Activated naive CD4-positive, alpha-beta T cell treated with anti-CD3 and anti-CD28 coated beads for 36 hours (primary cell): ENCODE measurements around the gene ACCSL. TPM values are rescaled to one million over a fixed set of nuclear protein-coding genes. Genes with fewer than 3 reads are reported as not detected.

Source experiments
- CTCF ChIA-PET: fragments of 350-600 bp; sonication (Branson Sonifier 250); formaldehyde crosslinking; loops from one replicate; lab custom pipeline; 2021; ENCODE audit warnings: antibody characterized with exemption; lab: Charles Lee
- DNase-seq: peaks from one replicate; pipeline ENCODE4 v3.0.0-alpha.2; 2020
- H3K27ac Mint-ChIP-seq: one replicate; pipeline ENCODE4 v1.8.0; 2021; ENCODE audit warnings: mild to moderate bottlenecking, mixed read lengths
- H3K27me3 Mint-ChIP-seq: one replicate; pipeline ENCODE4 v1.8.0; 2021; ENCODE audit warnings: low read depth, mixed read lengths
- H3K36me3 Mint-ChIP-seq: one replicate; pipeline ENCODE4 v1.8.0; 2021; ENCODE audit warnings: low read depth, mixed read lengths
- H3K4me1 Mint-ChIP-seq: one replicate; pipeline ENCODE4 v1.8.0; 2021; ENCODE audit warnings: low read depth, mixed read lengths
- H3K4me3 Mint-ChIP-seq: one replicate; pipeline ENCODE4 v1.8.0; 2021; ENCODE audit warnings: mild to moderate bottlenecking, moderate library complexity, mixed read lengths
- H3K9me3 Mint-ChIP-seq: one replicate; pipeline ENCODE4 v1.8.0; 2021; ENCODE audit warnings: mixed read lengths
- intact Hi-C: fragments of 100-400 bp; cut with micrococcal nuclease; formaldehyde crosslinking; loops from one replicate; pipeline ENCODE4 v1.15.1; 2023
- total RNA-seq, 2 experiments: library from RNA; stranded (reverse); gene quantifications; one replicate each; pipeline ENCODE4 v1.2.3, GENCODE V29; 2021

The ACCSL gene
- total RNA-seq, 2 experiments from 2014 or later, result not detected

DNA sequence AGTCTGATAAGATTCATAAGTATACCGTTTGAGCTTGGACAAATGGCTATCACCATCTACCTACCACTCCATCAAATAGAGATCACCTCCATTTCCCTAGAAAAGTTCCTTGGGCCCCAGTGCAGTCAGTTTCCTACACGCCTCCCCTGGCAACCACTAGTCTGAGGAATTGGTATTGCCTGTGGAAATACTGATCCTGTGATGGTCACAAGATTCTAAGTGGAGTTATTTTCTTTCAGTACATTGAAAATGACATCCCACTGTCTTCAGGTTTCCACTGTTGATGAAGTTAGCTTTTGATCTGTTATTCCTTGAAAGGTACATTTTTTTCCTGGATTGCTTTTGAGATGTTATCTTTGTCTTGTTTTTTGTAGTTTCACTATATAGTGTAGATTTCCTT, 4.6 kb upstream of the ACCSL start:
- H3K27me3 Mint-ChIP-seq, result no peaks in the 10 kb centered on the region
- CTCF ChIA-PET, result no interaction called here
- DNase-seq, result no peak
- no peak overlapping the region for H3K27ac Mint-ChIP-seq
- intact Hi-C loops, result no loop called here
- no peak overlapping the region for H3K4me3 Mint-ChIP-seq
- H3K4me1 Mint-ChIP-seq, result no peaks in the 10 kb centered on the region
- no peaks in the 10 kb centered on the region for H3K36me3 Mint-ChIP-seq
- peaks cover 8% of the 10 kb centered on the region for H3K9me3 Mint-ChIP-seq

DNA sequence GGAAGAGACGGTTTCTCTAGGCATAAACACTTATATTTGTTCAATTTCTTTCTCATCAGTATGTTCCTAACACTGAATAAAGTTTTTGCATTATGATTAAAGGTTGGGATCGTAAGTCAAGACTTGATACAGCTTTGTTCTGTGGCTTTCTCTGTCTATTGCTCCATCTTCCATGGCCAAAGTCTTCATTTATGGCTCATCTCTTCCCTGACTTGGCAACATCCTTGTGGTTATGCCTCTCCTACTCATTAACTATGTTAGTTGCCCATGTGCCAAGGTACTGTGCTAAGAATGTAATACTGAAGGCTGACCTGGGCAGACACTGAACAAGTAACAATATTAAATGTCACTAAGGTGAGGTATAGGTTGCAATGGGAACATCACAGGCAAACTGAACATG, 1.6 kb upstream of the ACCSL start:
- CTCF ChIA-PET, result interaction anchor here (0.6 kb wide), 1 partner anchor 27 kb away, joined by 3 read pairs; no protein-coding TSS in a partner anchor
- Mint-ChIP-seq H3K4me1 (no peaks in the 10 kb centered on the region), H3K27me3 (no peaks in the 10 kb centered on the region), H3K4me3 (no peak overlapping the region), H3K9me3 (peaks cover 4% of the 10 kb centered on the region), H3K27ac (no peak overlapping the region), H3K36me3 (no peaks in the 10 kb centered on the region)
- no peak for DNase-seq
- intact Hi-C loops, result no loop called here

DNA sequence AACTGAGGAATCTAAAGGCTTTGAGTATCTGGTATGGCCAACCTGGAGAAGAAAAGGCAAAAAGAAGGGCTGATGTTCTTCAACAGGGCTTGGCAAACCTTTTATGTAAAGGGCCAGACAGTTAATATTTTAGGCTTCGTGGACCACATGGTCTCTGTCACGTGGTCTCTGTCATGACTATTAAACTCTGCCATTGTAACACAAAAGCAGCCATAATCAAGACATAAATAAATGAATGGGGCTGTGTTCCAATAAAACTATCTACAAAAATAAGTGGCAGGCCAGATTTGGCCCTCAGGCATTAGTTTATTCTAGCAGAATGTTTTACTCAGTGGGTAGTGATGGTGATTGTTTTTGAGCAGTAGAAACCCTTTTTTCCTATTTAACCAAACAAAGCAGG, 483 bp upstream of the ACCSL start:
- H3K27ac Mint-ChIP-seq, result no peak overlapping the region
- H3K4me1 Mint-ChIP-seq, result no peaks in the 10 kb centered on the region
- no peaks in the 10 kb centered on the region for H3K9me3 Mint-ChIP-seq
- CTCF ChIA-PET, result no interaction called here
- H3K4me3 Mint-ChIP-seq, result no peak overlapping the region
- no peaks in the 10 kb centered on the region for H3K27me3 Mint-ChIP-seq
- H3K36me3 Mint-ChIP-seq, result no peaks in the 10 kb centered on the region
- DNase-seq, result no peak
- intact Hi-C loops, result no loop called here

DNA sequence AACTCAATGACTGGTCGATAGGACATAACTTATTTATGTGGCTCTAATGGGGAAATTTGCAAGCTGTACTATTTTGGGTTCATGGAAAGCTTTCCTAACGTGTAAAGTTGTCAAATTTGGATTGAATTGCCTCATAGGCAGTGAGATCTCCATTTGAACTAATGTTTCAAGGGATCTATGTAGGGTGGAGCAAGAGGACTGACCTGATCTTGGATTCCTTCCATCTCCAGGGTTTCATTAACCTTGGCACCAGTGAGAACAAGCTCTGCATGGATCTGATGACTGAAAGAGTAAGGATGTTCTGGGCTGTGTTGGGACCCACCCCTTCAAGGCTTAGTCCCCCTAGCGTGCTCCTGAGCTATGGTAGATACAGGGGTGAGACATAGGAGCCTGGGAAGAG, 2.1 kb downstream of the ACCSL start:
- no peak overlapping the region for H3K27ac Mint-ChIP-seq
- CTCF ChIA-PET, result interaction anchor here (0.9 kb wide), 1 partner anchor 160 kb away, joined by 3 read pairs; no protein-coding TSS in a partner anchor

DNA sequence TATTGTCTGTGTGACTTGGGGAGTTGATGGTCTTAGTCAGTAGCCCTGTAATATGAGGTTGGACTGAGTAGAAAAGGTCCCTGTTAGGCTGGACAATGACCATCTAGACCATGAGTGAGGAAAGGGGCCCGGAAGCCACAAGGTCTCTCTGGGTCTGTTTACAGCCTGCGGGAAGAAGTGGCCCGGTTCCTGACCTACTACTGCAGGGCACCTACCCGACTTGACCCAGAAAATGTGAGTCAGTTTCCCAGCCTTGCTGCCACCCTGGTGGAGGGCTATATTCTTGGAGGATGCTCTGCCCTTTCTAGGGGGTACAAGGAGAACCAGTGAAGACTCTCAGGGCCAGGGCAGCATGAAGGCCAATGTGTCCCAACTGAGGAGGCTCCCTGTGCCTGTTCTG, 3.4 kb downstream of the ACCSL start:
- no peak overlapping the region for H3K4me3 Mint-ChIP-seq
- no peak for DNase-seq
- no peaks in the 10 kb centered on the region for H3K4me1 Mint-ChIP-seq
- intact Hi-C loops, result no loop called here
- H3K27ac Mint-ChIP-seq, result no peak overlapping the region
- no peaks in the 10 kb centered on the region for H3K9me3 Mint-ChIP-seq
- CTCF ChIA-PET, result no interaction called here
- H3K27me3 Mint-ChIP-seq, result no peaks in the 10 kb centered on the region
- H3K36me3 Mint-ChIP-seq, result no peaks in the 10 kb centered on the region

More for the DNA sequence above, 2.1 kb downstream of the ACCSL start:
- no peak for DNase-seq
- Mint-ChIP-seq H3K4me1 (no peaks in the 10 kb centered on the region), H3K9me3 (no peaks in the 10 kb centered on the region), H3K4me3 (no peak overlapping the region), H3K27me3 (no peaks in the 10 kb centered on the region), H3K36me3 (no peaks in the 10 kb centered on the region)
- intact Hi-C loops, result no loop called here

DNA sequence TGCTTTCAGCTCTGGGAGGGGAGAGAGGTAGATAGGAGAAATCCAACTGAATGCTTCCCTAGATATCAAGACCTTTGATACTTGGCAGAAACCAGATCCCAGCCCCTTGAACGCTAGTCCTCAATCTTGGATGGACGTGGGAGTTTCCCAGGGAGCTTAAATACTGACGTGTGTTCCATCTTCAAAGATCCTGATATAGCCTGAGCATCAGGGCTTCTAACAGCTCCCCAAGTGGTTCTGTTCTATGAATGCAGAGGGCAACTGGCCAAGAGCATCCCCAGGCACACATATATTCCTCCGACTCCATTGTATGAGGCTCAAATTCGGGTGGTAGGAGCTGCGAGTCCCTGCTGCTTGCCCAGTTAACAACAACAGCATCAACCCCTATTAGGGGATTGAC, 9.6 kb downstream of the ACCSL start:
- DNase-seq, result no peak
- Mint-ChIP-seq H3K27ac (no peak overlapping the region), H3K36me3 (no peaks in the 10 kb centered on the region), H3K4me3 (no peak overlapping the region), H3K4me1 (no peaks in the 10 kb centered on the region), H3K9me3 (no peaks in the 10 kb centered on the region), H3K27me3 (no peaks in the 10 kb centered on the region)
- intact Hi-C loops, result no loop called here
- CTCF ChIA-PET, result no interaction called here

DNA sequence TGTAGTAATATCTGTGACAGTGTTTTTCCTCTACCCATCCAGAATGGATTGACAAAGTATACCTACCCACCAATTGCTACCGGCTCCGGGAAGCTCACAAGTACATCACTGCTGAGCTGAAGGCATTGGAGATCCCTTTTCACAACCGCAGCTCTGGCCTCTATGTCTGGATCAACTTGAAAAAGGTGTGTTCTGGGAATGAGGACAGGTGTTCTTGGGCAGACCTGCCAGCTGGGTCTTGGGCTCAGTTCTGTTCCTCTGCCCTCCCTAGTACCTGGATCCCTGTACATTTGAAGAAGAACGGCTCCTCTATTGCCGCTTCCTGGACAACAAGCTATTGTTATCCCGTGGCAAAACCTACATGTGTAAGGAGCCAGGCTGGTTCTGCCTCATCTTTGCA, 10.5 kb downstream of the ACCSL start:
- intact Hi-C loops, result no loop called here
- DNase-seq, result no peak
- no peaks in the 10 kb centered on the region for H3K27me3 Mint-ChIP-seq
- no peak overlapping the region for H3K27ac Mint-ChIP-seq
- H3K4me1 Mint-ChIP-seq, result no peaks in the 10 kb centered on the region
- H3K9me3 Mint-ChIP-seq, result no peaks in the 10 kb centered on the region
- CTCF ChIA-PET, result interaction anchor here (1.4 kb wide), 1 partner anchor 25 kb away, joined by 3 read pairs; no protein-coding TSS in a partner anchor
- H3K4me3 Mint-ChIP-seq, result no peak overlapping the region
- no peaks in the 10 kb centered on the region for H3K36me3 Mint-ChIP-seq

DNA sequence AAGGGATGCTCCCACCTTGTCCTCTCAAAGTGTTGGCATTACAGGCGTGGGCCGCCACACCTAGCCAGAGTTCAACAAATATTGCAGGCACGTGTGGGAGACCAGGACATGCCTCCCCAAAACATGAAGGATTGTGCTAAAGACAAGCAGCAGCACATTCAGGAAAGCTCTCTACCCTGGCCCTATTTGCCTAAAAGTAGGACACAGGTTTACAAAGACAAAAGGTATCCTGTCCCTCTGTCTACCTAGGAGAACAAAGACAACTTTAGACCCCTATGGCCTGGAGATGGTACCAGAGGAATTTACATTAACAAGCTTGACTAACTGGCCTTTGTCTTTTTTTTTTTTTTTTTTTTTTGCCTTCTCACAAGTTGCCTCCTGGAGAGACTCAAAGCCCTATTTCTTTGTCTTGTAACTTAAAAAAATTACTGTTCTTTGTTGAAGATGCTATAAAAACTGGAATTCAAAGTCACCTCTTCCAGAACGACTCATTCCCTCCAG, 17.4 kb downstream of the ACCSL start:
- intact Hi-C loops, result loop anchor here (5.0 to 10.0 kb wide), 4 partner anchors 180 to 750 kb away; partner anchors contain the start of genes ALKBH3, API5 and TTC17
- Mint-ChIP-seq H3K36me3 (peaks cover 2% of the 10 kb centered on the region), H3K4me1 (peaks cover 20% of the 10 kb centered on the region), H3K4me3 (peak overlapping the region; percentile 88), H3K27me3 (no peaks in the 10 kb centered on the region), H3K9me3 (no peaks in the 10 kb centered on the region), H3K27ac (peak overlapping the region; percentile 93)
- CTCF ChIA-PET, result interaction anchor here (0.5 to 2.2 kb wide), 7 partner anchors 9 to 686 kb away, joined by 4 to 6 read pairs (median 5); no protein-coding TSS in a partner anchor
- DNase-seq, result no peak

DNA sequence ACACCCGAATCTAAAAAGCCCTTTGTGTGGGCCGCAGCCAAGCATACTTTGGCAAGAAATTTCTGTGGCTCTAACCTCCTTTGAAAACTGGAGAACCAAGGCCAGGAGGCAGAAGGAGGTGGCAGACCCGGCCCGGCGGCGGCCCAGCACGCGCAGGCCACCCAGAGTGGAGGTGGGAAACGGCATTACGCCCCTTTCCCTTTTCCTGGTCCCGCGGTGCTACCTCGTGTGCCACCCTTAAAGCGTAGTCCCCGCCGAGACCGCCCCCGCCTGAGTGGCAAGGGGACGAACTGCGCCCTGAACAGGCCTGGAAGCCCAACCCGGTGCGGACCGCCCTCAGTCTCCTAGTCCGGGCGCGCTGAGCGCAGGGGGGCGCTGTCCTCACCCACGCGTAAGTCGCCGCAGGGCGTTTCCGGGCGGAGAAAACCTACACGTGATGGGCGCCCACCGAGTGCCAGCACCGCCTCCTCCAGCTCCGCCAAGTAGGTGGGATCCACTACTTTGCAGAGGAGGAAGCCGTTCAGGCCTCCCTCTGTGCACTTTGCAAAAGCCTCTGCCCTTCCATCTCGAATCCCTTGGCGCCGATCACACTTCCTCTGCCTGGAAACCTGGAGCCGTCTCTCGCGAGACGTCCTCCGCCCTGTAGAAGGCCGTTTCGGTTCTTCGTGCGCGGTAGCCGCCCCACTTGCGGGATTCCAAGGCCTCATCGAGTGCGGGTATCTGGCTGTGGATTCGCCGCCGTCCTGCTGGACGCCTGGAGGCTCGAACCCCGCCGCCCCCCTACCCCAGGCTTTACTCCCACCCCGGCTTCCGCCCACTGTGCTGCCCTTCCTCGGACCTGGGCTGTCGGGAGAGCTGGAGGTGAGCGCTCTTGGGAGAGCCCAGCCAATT, 18.3 kb downstream of the ACCSL start, which contains the start of gene ACCS:
Gene ACCS (plus strand): TSS at position 430 of the 891 bp plus-strand sequence. CDS start 1,358 bp downstream, outside the sequence.
- H3K27ac Mint-ChIP-seq, result peak within 1 kb of the TSS; percentile 93
- peak within 1 kb of the TSS; percentile 88 for H3K4me3 Mint-ChIP-seq
- H3K9me3 Mint-ChIP-seq, result no peaks in the 10 kb centered on the region
- peak; percentile 92 for DNase-seq
- intact Hi-C loops, result loop anchor here (1.0 to 10.0 kb wide), 7 partner anchors 29 to 751 kb away; partner anchors contain the start of genes ALKBH3, API5, C11orf96 and EXT2
- peaks cover 20% of the 10 kb centered on the region for H3K4me1 Mint-ChIP-seq
- peaks cover 2% of the 10 kb centered on the region for H3K36me3 Mint-ChIP-seq
- H3K27me3 Mint-ChIP-seq, result no peaks in the 10 kb centered on the region
- CTCF ChIA-PET, result interaction anchor here (0.5 to 2.2 kb wide), 6 partner anchors 11 to 685 kb away, joined by 3 to 6 read pairs (median 5); no protein-coding TSS in a partner anchor

DNA sequence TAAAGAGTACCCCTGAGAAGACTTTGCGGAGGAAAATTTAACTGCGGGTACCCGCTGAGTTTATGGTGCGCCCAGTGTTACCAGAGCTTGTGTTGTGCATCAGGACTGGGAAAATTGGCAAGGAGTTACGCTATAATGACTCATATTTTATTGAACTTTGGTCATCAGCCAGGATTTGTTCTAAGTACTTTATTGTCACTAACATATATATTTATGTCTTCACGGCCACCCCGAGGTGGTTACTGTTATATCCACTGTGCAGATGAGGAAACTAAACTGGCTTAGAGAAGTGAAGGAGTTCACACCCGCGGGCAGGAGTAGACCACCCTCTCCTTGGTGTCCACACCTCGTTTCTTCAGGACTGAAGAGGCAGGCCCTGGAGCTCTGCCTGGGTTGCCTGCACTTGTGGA, 19.0 kb downstream of the ACCSL start:
- no peak for DNase-seq
- Mint-ChIP-seq H3K4me1 (peaks cover 20% of the 10 kb centered on the region), H3K9me3 (no peaks in the 10 kb centered on the region), H3K4me3 (peak overlapping the region; percentile 88), H3K27ac (peak overlapping the region; percentile 93), H3K27me3 (no peaks in the 10 kb centered on the region), H3K36me3 (peaks cover 2% of the 10 kb centered on the region)
- CTCF ChIA-PET, result interaction anchor here (1.0 to 2.2 kb wide), 5 partner anchors 12 to 177 kb away, joined by 3 to 6 read pairs (median 5); no protein-coding TSS in a partner anchor
- intact Hi-C loops, result loop anchor here (1.0 to 10.0 kb wide), 7 partner anchors 29 to 752 kb away; partner anchors contain the start of genes ALKBH3, API5, C11orf96 and EXT2

DNA sequence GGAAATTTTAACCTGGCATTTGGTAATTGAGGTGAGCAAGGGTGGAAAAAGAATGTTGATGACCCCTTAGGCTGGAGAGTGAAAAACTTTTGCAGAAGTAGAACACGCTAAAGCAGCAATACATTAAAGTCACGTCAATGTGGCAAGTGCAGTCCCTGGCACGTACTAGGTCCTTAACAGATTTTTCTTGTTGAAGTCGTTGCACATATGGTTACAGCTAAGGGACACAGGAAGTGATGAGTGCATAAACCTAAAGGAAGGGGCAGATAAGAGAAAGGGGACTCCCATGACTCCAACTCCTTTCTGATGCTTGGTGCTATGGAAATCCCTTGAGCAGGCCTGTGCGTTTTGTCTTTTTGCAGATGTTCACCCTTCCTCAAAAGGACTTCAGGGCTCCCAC, 19.5 kb downstream of the ACCSL start:
- CTCF ChIA-PET, result interaction anchor here (1.0 to 2.2 kb wide), 4 partner anchors 13 to 122 kb away, joined by 3 to 7 read pairs (median 4); partner anchors contain the start of gene EXT2

DNA sequence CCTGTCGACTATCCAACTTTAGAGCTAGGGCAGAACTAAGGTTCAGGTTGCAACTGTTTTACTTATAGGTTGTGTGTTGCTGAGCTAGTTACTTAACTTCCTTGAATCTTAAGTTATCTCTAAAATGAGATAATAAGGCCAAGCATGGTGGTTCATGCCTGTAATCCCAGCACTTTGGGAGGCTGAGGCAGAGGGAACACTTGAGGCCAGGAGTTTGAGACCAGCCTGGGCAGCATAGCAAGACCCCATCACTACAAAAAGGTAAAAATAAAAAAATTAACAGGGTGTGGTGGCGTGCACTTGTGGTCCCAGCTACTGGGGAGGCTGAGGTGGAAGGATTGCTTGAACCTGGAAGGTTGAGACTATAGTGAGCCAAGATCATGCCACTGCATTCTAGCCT, 20.4 kb downstream of the ACCSL start:
- CTCF ChIA-PET, result interaction anchor here (0.6 to 1.4 kb wide), 4 partner anchors 12 to 455 kb away, joined by 3 to 7 read pairs (median 4); partner anchors contain the start of gene EXT2
- DNase-seq, result no peak
- Mint-ChIP-seq H3K27ac (no peak overlapping the region), H3K4me1 (peaks cover 20% of the 10 kb centered on the region), H3K36me3 (peaks cover 2% of the 10 kb centered on the region), H3K9me3 (no peaks in the 10 kb centered on the region), H3K4me3 (no peak overlapping the region), H3K27me3 (no peaks in the 10 kb centered on the region)
- intact Hi-C loops, result loop anchor here (5.0 to 10.0 kb wide), 4 partner anchors 183 to 753 kb away; partner anchors contain the start of genes ALKBH3, API5 and TTC17

More for the DNA sequence above, 19.5 kb downstream of the ACCSL start:
- Mint-ChIP-seq H3K27me3 (no peaks in the 10 kb centered on the region), H3K9me3 (no peaks in the 10 kb centered on the region), H3K36me3 (peaks cover 2% of the 10 kb centered on the region), H3K27ac (peak overlapping the region; percentile 93), H3K4me1 (peaks cover 20% of the 10 kb centered on the region), H3K4me3 (peak overlapping the region; percentile 88)
- DNase-seq, result no peak
- intact Hi-C loops, result loop anchor here (2.0 to 10.0 kb wide), 6 partner anchors 124 to 752 kb away; partner anchors contain the start of genes ALKBH3, API5, C11orf96 and HSD17B12
